T-helper 2 cell treated with Interferon-gamma antibody and Interleukin-4, amounts not matched to agents 100 ng/mL and 5 ng/mL, for 36 hours (primary cell): ENCODE measurements around the gene HMOX1. TPM values are rescaled to one million over a fixed set of nuclear protein-coding genes. Genes with fewer than 3 reads are reported as not detected.
"Not testable (repeated sequence)": the region's sequence is repeated elsewhere in the genome, so short reads cannot be mapped to it uniquely, and the experiment has no call there.

Experiments used
- intact Hi-C: fragments of 100-400 bp; cut with micrococcal nuclease; formaldehyde crosslinking; loops from one replicate; pipeline ENCODE4 v1.15.1; 2023
- total RNA-seq: library from RNA; stranded (reverse); gene quantifications from 2 replicates; pipeline ENCODE4 v1.2.3, GENCODE V29; 2022

HMOX1 gene
- total RNA-seq, 1 donor from 2014 or later: 1.2 TPM

DNA sequence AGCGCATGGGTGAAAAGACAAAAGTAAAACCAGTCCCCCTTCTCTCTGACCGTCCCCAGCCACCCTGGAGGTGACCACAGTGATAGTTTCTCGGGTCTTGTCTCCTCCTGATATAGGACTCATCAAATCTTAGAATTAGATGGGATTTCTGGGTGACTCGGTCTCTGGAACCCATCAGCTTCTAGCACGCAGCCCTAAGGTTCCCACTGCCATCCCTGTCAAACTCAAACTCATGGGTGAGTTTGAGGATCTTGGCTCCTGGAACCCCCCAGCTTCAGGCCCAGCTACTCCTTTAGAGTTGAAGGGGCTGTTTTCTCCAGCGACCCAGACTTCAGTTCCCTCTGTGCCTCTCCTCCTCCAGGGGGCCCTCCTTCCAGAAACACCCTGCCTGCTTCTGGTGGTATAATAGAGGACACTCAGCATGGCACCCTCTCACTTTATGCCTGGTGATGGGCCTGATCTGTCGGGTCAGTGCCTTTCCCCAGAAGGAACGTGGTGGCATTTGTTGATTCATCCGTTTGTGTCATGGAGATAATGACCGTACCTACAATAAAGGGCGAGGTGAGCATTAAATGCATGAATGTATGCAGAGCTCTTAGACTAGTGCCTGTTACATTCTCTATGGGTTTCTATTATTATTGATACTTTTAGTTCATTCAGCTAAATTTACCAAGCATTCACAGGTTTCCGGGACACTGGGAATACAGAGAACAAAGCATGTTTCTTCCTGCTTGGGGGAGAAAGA, 50.8 kb downstream of the HMOX1 start:
- intact Hi-C loops: no loop called here

DNA sequence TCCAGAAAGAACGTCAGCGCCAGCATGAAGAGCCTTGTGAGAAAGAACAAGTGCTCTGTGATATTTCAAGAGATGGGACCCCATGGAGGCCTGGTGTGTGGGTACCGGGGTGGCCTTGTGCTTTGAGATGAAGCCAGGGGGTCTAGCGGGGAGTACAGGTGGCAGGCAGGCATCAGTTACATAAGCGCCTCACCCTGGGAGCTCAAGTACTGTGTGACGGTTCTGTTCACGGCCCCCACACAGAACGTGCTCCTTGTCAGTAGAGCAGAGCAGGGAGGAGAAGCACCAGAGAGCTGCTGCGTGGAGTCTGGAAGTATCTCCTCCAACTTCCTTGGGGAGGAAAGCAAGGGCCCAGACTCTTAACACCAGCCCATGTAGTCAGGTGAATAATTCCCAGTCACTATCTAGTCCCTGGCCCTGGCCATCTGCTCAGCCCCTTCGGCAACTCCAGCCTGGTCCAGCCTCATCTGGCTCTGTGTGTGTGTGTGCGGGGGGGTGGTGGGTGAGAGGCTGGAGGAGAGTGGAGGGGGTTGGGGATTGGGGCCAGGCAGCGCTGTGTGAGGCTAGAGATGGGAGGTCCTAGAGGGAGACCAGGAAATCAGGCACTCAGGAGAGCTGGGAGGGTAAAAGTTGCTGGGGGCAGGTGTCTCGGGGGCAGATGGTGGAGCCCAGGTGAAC, 51.5 kb downstream of the HMOX1 start:
- intact Hi-C loops: no loop called here

GRCh38 chr22:35434061-35434710, 53.3 kb downstream of the HMOX1 start:
- intact Hi-C loops: no loop called here

GRCh38 chr22:35435201-35435740, 54.4 kb downstream of the HMOX1 start:
- intact Hi-C loops: no loop called here

DNA sequence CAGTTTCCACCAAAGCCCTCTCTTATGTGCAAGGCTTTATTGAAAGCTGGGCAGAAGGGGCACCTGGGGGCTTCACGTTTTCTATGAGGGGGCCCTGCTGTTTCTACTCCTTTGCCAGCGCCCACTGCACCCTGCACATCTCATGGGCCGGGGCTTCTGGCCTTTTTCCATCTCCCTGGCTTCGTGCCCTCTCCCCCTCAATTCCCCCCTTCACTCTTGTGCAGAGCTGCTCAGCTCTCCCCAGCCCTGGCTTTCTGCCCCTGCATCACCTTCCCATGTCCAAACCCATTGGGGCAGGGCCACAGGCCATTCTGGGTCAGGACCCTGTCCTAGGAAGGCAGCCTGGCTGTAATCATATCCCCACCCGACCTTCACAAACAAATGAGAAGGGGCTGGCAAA, 55.5 kb downstream of the HMOX1 start:
- intact Hi-C loops: no loop called here

DNA sequence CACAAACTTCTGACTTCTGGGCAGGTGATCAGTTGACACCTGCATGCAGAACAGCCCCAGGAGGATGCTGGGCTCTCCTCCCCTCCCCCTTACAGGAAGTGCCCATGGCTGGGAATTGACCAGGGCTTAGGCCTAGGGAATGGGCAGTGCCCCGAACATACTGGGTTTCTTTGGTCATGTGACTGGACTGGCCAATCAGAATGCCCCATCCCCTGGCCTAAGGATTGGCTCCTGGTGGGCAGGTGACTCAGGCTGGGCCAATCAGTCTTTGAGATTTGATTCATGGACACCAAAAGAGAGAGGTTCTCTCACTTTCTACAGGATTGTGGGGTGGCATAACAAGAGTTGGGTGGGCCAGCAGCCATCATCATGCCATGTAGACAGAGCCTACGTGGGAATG, 56.2 kb downstream of the HMOX1 start:
- intact Hi-C loops: no loop called here

DNA sequence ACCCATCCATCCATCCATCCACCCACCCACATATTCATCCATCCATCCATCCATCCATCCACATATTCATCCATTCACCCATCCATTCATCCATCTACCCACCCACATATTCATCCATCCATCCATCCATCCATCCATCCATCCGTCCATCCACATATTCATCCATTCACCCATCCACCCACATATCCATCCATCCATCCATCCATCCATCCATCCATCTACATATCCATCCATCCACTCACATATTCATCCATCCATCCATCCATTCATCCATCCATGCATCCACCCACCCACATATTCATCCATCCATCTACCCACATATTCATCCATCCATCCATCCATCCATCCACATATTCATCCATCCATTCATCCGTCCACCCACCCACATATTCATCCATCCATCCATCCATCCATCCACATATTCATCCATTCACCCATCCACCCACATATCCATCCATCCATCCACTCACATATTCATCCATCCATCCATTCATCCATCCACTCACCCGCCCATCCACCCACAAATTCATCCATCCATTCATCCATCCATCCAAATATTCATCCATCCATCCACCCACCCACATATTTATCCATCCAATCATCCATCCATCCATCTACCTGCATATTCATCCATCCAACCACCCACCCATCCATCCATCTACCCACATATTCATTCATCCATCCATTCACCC, 57.9 kb downstream of the HMOX1 start:
- intact Hi-C loops: not testable (repeated sequence)

DNA sequence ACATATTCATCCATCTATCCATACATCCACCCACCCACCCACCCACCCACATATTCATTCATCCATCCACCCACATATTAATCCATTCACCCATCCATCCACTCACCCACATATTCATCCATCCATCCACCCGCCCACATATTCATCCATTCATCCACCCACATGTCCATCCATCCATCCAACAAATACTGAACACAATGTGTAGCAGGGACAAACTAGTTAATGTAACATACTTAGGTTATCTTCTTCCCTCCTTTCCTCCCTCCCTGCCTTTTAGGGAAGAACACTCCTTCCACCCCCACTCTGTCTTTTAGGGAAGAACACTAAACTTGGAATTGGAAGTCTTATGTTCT, 58.4 kb downstream of the HMOX1 start:
- intact Hi-C loops: no loop called here

DNA sequence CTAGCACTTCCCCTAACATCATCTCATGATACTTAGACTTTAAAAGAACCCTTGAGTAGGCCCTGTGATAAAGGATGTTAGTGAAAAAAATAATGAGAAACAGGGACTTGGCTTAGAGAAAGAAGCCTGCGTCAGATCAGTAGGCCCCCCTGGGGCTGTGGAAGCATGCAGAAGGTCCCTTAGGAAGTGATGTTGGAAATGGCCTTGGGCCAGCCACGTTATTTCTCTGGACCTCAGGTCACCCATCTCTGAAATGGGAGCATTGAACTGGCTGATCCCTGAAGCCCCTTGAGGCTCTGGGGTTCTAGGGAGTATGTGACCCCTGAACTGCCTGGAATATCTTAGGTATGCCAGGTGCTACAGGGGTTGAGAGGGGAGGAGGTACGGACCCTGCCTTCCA, 59.2 kb downstream of the HMOX1 start:
- intact Hi-C loops: no loop called here

GRCh38 chr22:35441489-35442100, 60.7 kb downstream of the HMOX1 start:
- intact Hi-C loops: no loop called here

DNA sequence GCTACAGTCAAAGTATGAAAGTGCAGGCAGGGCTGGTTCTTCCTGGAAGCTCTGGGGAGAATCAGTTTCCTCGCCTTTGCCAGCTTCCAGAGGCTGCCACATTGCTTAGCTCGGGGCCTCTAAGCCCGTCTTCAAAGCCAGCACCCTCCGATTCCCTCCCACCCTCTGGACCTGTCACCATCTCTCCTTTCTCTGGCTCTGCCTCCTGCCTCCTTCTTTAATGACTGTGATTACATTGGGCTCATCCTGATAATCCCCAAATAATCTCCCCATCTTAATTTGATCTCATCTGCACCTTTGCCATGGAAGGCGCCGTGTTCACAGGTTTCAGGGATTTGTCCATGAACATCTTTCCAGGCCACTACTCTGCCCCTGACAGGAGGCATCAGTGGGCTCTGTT, 61.6 kb downstream of the HMOX1 start:
- intact Hi-C loops: no loop called here

DNA sequence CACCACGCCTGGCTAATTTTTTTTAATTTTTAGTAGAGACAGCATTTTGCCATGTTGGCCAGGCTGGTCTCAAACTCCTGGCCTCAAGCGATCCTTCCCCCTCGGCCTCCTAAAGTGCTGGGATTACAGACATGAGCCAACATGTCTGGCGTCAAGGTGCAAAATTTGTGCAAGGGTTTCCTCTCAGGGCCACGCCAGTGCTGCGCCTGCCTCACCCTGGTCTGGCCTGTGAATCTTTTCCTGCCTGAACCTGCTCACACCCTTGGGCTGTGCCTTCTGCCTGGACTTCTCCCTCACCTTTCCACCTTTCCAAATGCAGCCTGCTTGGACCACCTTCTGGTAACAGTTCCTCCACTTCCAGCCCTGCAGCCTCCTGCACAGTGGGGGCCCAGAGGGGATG, 62.4 kb downstream of the HMOX1 start:
- intact Hi-C loops: no loop called here

Other genes with a start within 250 kb of the HMOX1 start
- 38.5 and 39.8 TPM in 2 replicates for gene HMGXB4, start 123.6 kb upstream of the HMOX1 start, total RNA-seq
- gene TOM1, start 81.2 kb upstream of the HMOX1 start, total RNA-seq: 19.4 and 23.3 TPM in 2 replicates
- 273 and 281 TPM in 2 replicates for gene MCM5, start 19.0 kb downstream of the HMOX1 start, total RNA-seq
- gene RASD2, start 159.7 kb downstream of the HMOX1 start, total RNA-seq: not detected in 2 replicates
- gene MB, start 236.2 kb downstream of the HMOX1 start, total RNA-seq: 0.36 and 0.68 TPM in 2 replicates